Sigmoid colon (tissue), 7 donors: ENCODE measurements around the gene RTP1. TPM values are rescaled to one million over a fixed set of nuclear protein-coding genes. Genes with fewer than 3 reads are reported as not detected.
"Not testable (repeated sequence)": the region's sequence is repeated elsewhere in the genome, so short reads cannot be mapped to it uniquely, and the experiment has no call there.

ENCODE experiments used
- DNase-seq: peaks from one replicate; pipeline ENCODE4 v3.0.0-alpha.2; 2019
- H3K27ac ChIP-seq, 4 donors: fragments of 200-600 bp; sonication (generic); one replicate each; pipeline ENCODE4 v1.5.1; 2016 to 2019; ENCODE audit warnings: mild to moderate bottlenecking in 1 of 4
- H3K27me3 ChIP-seq, 3 donors: fragments of 200-600 bp; sonication (generic); one replicate each; pipeline ENCODE4 v1.5.1; 2019; ENCODE audit warnings: mild to moderate bottlenecking in 1 of 3
- H3K36me3 ChIP-seq, 4 donors: fragments of 200-600 bp; sonication (generic); one replicate each; pipeline ENCODE4 v1.5.1; 2016 to 2019
- H3K4me1 ChIP-seq, 4 donors: fragments of 200-600 bp; sonication (generic); one replicate each; pipeline ENCODE4 v1.5.1; 2017 to 2019
- H3K4me3 ChIP-seq, 4 donors: fragments of 200-600 bp; sonication (generic); one replicate each; pipeline ENCODE4 v1.5.1; 2017 to 2019; ENCODE audit warnings: mild to moderate bottlenecking in 2 of 4, moderate library complexity in 1 of 4
- H3K9me3 ChIP-seq, 4 donors: fragments of 200-600 bp in 3 of 4; sonication (generic) in 3 of 4; one replicate each; pipeline versions ENCODE4 v1.5.1 to v1.6.1; 2013 to 2019
- EP300 ChIP-seq, 4 donors: sonication (generic); formaldehyde crosslinking; IDR thresholded peaks; one replicate each; pipeline ENCODE4 v1.6.1; 2017; ENCODE audit warnings: antibody characterized with exemption in 4 of 4
- POLR2A ChIP-seq, 2 donors: fragments of 450-650 bp; IDR thresholded peaks; one replicate each; pipeline ENCODE4 v1.6.1; 2016; ENCODE audit warnings: antibody characterized with exemption in 2 of 2, mild to moderate bottlenecking in 2 of 2, moderate library complexity in 2 of 2
- POLR2AphosphoS5 ChIP-seq, 4 donors: sonication (generic); formaldehyde crosslinking; IDR thresholded peaks; one replicate each; pipeline ENCODE4 v1.6.1; 2017; ENCODE audit warnings: antibody characterized with exemption in 4 of 4
- WGBS, 2 donors: extraction: QIAGEN DNeasy Blood & Tissue Kit; methylation state at CpG; one replicate each; pipeline ENCODE4 v1.1.7; 2013; 5-methylcytosine and 5-hydroxymethylcytosine counted together
- intact Hi-C: fragments of 100-400 bp; cut with DNase I; formaldehyde crosslinking; loops from one replicate; pipeline ENCODE4 v1.15.1; 2023
- polyA plus RNA-seq, 3 donors: library from polyadenylated mRNA; stranded (reverse); fragments of 200-250 nt; gene quantifications; one replicate each; pipeline ENCODE4 v1.2.3, GENCODE V29; 2013
- total RNA-seq, 4 donors: library from RNA; depleted of rRNA; stranded (reverse); fragments of >200 nt; gene quantifications; one replicate each; pipeline ENCODE4 v1.1.0, GENCODE V29; 2016
- TF ChIP-seq, protein P1 (sequence below), 4 experiments: fragments of 450-650 bp in 3 of 4; fragments of 200-600 bp in 1 of 4; IDR thresholded peaks; one replicate each; pipeline ENCODE4 v1.5.1; 2016 to 2019; ENCODE audit warnings: antibody characterized with exemption in 4 of 4, mild to moderate bottlenecking in 3 of 4, moderate library complexity in 2 of 4
- donor health status: healthy with polysubstance abuse.
- donor health status: Bipolar disorder and iron deficiency.
- donor health status: healthy.

Gene RTP1
- total and polyA plus RNA-seq, 7 donors = 0.04 TPM; not detected in 6

DNA sequence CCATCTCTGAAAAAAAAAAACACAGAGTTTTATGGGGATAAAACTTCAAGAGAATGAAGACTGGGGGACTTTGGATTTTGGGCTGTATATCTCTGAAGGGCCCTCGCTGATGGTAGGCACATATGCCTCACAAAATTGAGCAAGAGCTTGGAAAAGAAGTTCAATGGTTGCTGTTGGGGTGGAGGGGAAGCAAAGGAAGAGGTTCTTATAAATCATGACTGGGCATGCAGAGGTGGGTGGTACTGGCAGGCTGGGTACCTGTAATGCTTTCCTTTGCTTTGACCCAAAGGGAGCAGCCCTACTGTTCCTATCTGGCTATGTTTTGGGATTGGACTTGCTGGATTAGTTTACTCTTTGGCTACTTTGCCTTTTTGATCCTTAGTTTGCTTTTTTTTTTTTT is 6.0 kb upstream of the RTP1 start:
- peak overlapping the region in 2 of 4 donors; percentile 34 to 89 for H3K27ac ChIP-seq
- WGBS, 2 donors = 60 to 74% methylated on average over 1 of the region's 1 CpG
- DNase-seq = no peak
- H3K4me3 ChIP-seq = no peak overlapping the region
- TF ChIP-seq, protein P1, sequence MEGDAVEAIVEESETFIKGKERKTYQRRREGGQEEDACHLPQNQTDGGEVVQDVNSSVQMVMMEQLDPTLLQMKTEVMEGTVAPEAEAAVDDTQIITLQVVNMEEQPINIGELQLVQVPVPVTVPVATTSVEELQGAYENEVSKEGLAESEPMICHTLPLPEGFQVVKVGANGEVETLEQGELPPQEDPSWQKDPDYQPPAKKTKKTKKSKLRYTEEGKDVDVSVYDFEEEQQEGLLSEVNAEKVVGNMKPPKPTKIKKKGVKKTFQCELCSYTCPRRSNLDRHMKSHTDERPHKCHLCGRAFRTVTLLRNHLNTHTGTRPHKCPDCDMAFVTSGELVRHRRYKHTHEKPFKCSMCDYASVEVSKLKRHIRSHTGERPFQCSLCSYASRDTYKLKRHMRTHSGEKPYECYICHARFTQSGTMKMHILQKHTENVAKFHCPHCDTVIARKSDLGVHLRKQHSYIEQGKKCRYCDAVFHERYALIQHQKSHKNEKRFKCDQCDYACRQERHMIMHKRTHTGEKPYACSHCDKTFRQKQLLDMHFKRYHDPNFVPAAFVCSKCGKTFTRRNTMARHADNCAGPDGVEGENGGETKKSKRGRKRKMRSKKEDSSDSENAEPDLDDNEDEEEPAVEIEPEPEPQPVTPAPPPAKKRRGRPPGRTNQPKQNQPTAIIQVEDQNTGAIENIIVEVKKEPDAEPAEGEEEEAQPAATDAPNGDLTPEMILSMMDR (IDR thresholded peaks at IDR 0.05) = no peak
- TF ChIP-seq EP300 (IDR thresholded peaks at IDR 0.05) (no peak), POLR2A (IDR thresholded peaks at IDR 0.05) (no peak), POLR2AphosphoS5 (IDR thresholded peaks at IDR 0.05) (no peak)
- intact Hi-C loops = no loop called here
- H3K4me1 ChIP-seq = peaks cover 0 to 63% (median 58%) of the 10 kb centered on the region in 4 donors
- no peaks in the 10 kb centered on the region for H3K36me3 ChIP-seq
- no peaks in the 10 kb centered on the region for H3K9me3 ChIP-seq
- no peaks in the 10 kb centered on the region for H3K27me3 ChIP-seq

DNA sequence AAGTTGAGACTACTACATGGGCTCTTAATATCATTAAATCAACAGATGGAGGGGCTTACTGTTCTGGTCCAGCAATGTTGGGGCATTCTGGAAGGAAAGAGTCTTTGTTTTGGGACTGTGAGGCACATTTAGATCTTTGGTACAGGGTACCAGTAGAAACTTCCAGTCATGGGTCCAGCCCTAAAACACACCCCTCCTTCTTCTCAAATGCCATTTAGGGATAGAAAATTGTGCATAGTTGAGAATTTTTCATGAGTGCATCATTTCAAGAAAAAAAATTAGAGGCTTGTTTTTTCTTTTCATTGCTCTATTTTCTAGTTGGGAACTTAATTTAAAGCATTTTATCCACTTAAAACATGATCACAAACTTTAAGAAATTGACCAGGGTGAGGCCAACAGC is 4.1 kb upstream of the RTP1 start:
- intact Hi-C loops = no loop called here
- Histone ChIP-seq H3K27me3 (no peaks in the 10 kb centered on the region), H3K9me3 (no peaks in the 10 kb centered on the region), H3K4me1 (peaks cover 0 to 44% (median 39%) of the 10 kb centered on the region in 4 donors), H3K27ac (peak overlapping the region in 1 of 4 donors; percentile 27), H3K4me3 (no peak overlapping the region), H3K36me3 (no peaks in the 10 kb centered on the region)
- TF ChIP-seq POLR2A (IDR thresholded peaks at IDR 0.05) (no peak), EP300 (IDR thresholded peaks at IDR 0.05) (no peak)
- DNase-seq = no peak

DNA sequence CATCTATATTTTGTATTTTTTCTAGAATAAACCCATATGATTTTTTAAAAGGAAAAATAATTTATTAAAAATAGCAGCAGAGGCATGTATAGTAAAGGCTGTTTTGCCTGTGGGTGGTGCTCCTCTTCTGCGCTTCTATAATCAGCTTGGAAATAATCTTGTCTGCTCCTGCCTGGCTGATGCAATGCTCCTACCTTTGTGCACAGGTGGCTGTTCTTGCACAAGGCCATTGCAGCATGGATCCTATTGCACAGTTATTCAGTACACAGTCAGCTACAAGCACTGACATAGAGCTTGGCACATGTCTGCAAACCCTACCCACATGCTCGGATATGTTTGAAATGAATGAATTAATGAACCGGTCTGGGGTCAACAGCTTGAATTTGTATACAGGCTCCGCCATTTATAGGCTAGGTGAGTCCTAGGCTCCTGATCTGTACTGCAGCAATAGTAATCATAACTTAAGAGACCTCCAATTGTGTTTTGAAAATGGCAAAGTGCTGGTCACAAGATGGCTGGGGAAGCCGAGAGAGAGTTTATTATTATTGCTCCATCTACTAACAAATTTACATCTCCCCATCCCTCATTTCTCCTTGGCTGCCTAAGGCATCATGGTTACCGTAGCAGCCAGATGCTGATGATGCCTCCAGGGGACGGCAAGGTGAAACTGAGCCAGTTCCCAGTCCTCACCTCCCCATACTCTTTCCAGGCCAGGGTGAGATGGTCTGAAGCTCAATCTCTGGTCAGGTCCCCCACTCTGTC is 532 bp upstream of the RTP1 start:
- H3K4me1 ChIP-seq = peaks cover 0 to 17% (median 16%) of the 10 kb centered on the region in 4 donors
- no peaks in the 10 kb centered on the region for H3K9me3 ChIP-seq
- H3K27me3 ChIP-seq = no peaks in the 10 kb centered on the region
- no peaks in the 10 kb centered on the region for H3K36me3 ChIP-seq
- 83 to 88% methylated on average over 7 of the region's 7 CpGs for WGBS, 2 donors
- intact Hi-C loops = no loop called here
- DNase-seq = no peak
- no peak overlapping the region for H3K27ac ChIP-seq
- no peak overlapping the region for H3K4me3 ChIP-seq
- TF ChIP-seq, protein P1 (IDR thresholded peaks at IDR 0.05) = no peak
- TF ChIP-seq POLR2A (IDR thresholded peaks at IDR 0.05) (no peak), EP300 (IDR thresholded peaks at IDR 0.05) (no peak), POLR2AphosphoS5 (IDR thresholded peaks at IDR 0.05) (no peak)

GRCh38 chr3:187198490-187198889 is 1.2 kb downstream of the RTP1 start:
- Histone ChIP-seq H3K9me3 (no peaks in the 10 kb centered on the region), H3K36me3 (no peaks in the 10 kb centered on the region), H3K27me3 (no peaks in the 10 kb centered on the region), H3K27ac (no peak overlapping the region), H3K4me3 (no peak overlapping the region), H3K4me1 (peaks cover 0 to 8% (median 6%) of the 10 kb centered on the region in 4 donors)
- intact Hi-C loops = no loop called here
- no peak for DNase-seq
- no peak for TF ChIP-seq EP300 (IDR thresholded peaks at IDR 0.05)
- TF ChIP-seq POLR2AphosphoS5 (IDR thresholded peaks at IDR 0.05) = no peak
- no peak for TF ChIP-seq POLR2A (IDR thresholded peaks at IDR 0.05)
- TF ChIP-seq, protein P1 (IDR thresholded peaks at IDR 0.05) = no peak
- WGBS, 2 donors = 79 to 84% methylated on average over 4 of the region's 4 CpGs

GRCh38 chr3:187199463-187200050 is 2.3 kb downstream of the RTP1 start:
- intact Hi-C loops, H3K4me3 ChIP-seq, H3K4me1 ChIP-seq, H3K27me3 ChIP-seq, DNase-seq, H3K27ac ChIP-seq, H3K36me3 ChIP-seq, H3K9me3 ChIP-seq: not testable (repeated sequence)
- WGBS, 2 donors = 95% methylated on average over 43 to 44 of the region's 44 CpGs
